OCI-LY1 (cell line): ENCODE measurements around the gene FYN.

ENCODE experiments used
- H2AFZ ChIP-seq: fragments of 200-600 bp; sonication (generic), shearing (Covaris generic); 2 replicates; pipeline ENCODE4 v1.6.0; 2014; ENCODE audit warnings: antibody characterized with exemption, mild to moderate bottlenecking, low read length
- H3F3A ChIP-seq: fragments of 200-600 bp; sonication (generic), shearing (Covaris generic); 2 replicates; pipeline ENCODE4 v1.6.0; 2014; ENCODE audit warnings: mild to moderate bottlenecking, antibody characterized with exemption, low read length, moderate library complexity; ENCODE audit not compliant: insufficient read depth
- H3K27ac ChIP-seq: fragments of 200-600 bp; sonication (generic); 2 replicates; pipeline ENCODE4 v1.5.1; 2014; ENCODE audit warnings: low read length, mixed run types, mild to moderate bottlenecking, low read depth; ENCODE audit not compliant: poor library complexity, severe bottlenecking
- H3K27me3 ChIP-seq: fragments of 200-600 bp; sonication (generic); 2 replicates; pipeline ENCODE4 v1.6.0; 2014; ENCODE audit warnings: antibody characterized with exemption, mild to moderate bottlenecking, low read length, moderate library complexity; ENCODE audit not compliant: insufficient read depth
- H3K36me3 ChIP-seq: fragments of 200-600 bp; sonication (generic); 2 replicates; pipeline ENCODE4 v1.6.1; 2014; ENCODE audit warnings: mild to moderate bottlenecking, antibody characterized with exemption, low read length, moderate library complexity, mixed read lengths; ENCODE audit not compliant: insufficient read depth
- H3K4me1 ChIP-seq: fragments of 200-600 bp; sonication (generic); 2 replicates; pipeline ENCODE4 v1.5.1; 2014; ENCODE audit warnings: mild to moderate bottlenecking, low read length, moderate library complexity; ENCODE audit not compliant: insufficient read depth, severe bottlenecking
- H3K4me2 ChIP-seq: fragments of 200-600 bp; sonication (generic), shearing (Covaris generic); 2 replicates; pipeline ENCODE4 v1.6.1; 2014; ENCODE audit warnings: low read length
- H3K4me3 ChIP-seq: fragments of 200-600 bp; sonication (generic); 2 replicates; pipeline ENCODE4 v1.5.1; 2014; ENCODE audit warnings: low read length, low read depth, mild to moderate bottlenecking, mixed read lengths; ENCODE audit not compliant: poor library complexity, severe bottlenecking
- H3K79me2 ChIP-seq: fragments of 200-600 bp; shearing (Covaris generic); 2 replicates; pipeline ENCODE4 v1.6.1; 2016; ENCODE audit warnings: mixed run types, low read length, mixed read lengths; ENCODE audit not compliant: insufficient read depth
- H3K9ac ChIP-seq: fragments of 200-600 bp; sonication (generic), shearing (Covaris generic); 2 replicates; pipeline ENCODE4 v1.6.1; 2014; ENCODE audit warnings: mild to moderate bottlenecking, low read length, mixed read lengths
- H3K9me2 ChIP-seq: fragments of 200-600 bp; sonication (generic), shearing (Covaris generic); 2 replicates; pipeline ENCODE4 v1.6.1; 2014; ENCODE audit warnings: low read depth, mild to moderate bottlenecking, low read length, mixed read lengths
- H3K9me3 ChIP-seq: fragments of 200-600 bp; shearing (Covaris generic); 2 replicates; pipeline ENCODE4 v1.6.1; 2014; ENCODE audit warnings: low read length, mixed read lengths
- H4K20me1 ChIP-seq: fragments of 200-600 bp; sonication (generic), shearing (Covaris generic); 2 replicates; pipeline ENCODE4 v1.6.0; 2016; ENCODE audit warnings: mild to moderate bottlenecking, low read length; ENCODE audit not compliant: insufficient read depth
- EZH2 ChIP-seq: fragments of 200-600 bp; sonication (generic), shearing (Covaris generic); IDR thresholded peaks from 2 replicates; pipeline ENCODE4 v1.8.0; 2017; ENCODE audit warnings: borderline replicate concordance, mixed run types, mild to moderate bottlenecking, antibody characterized with exemption, low read length, moderate library complexity, mixed read lengths
- TF ChIP-seq, protein P1 (sequence below): fragments of 200-600 bp; sonication (generic), shearing (Covaris generic); IDR thresholded peaks from 2 replicates; pipeline ENCODE4 v1.5.1; 2017; ENCODE audit warnings: mild to moderate bottlenecking, antibody characterized with exemption, low read length, moderate library complexity, mixed read lengths

FYN gene

DNA sequence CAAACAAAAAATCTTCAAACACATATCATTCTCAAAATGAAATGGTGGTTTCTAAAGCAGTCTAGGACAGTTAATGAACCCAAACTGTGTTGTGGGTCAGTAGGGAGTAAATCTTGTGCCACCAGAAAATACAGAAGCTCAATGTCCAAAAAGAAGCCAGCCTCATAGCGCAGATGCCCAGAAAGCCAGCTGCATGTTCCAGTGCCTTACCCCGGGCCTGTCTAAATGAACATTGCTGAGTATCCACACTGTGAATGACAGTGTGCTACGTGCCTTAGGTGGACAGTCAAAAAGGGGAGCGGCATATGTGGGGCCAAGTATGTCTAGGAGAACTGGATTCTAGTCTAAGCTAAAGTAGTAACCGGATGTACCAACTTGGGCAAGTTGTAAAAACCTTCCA is 10.9 kb downstream of the FYN start:
- H3K27ac ChIP-seq = no peak overlapping the region
- no peak for TF ChIP-seq EZH2
- TF ChIP-seq, protein P1, sequence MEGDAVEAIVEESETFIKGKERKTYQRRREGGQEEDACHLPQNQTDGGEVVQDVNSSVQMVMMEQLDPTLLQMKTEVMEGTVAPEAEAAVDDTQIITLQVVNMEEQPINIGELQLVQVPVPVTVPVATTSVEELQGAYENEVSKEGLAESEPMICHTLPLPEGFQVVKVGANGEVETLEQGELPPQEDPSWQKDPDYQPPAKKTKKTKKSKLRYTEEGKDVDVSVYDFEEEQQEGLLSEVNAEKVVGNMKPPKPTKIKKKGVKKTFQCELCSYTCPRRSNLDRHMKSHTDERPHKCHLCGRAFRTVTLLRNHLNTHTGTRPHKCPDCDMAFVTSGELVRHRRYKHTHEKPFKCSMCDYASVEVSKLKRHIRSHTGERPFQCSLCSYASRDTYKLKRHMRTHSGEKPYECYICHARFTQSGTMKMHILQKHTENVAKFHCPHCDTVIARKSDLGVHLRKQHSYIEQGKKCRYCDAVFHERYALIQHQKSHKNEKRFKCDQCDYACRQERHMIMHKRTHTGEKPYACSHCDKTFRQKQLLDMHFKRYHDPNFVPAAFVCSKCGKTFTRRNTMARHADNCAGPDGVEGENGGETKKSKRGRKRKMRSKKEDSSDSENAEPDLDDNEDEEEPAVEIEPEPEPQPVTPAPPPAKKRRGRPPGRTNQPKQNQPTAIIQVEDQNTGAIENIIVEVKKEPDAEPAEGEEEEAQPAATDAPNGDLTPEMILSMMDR = no peak
- H3K4me1 ChIP-seq = no peaks in the 10 kb centered on the region
- no peaks in the 10 kb centered on the region for H3K79me2 ChIP-seq
- H3K27me3 ChIP-seq = no peaks in the 10 kb centered on the region
- no peak overlapping the region for H3K9ac ChIP-seq
- H3K9me3 ChIP-seq = no peaks in the 10 kb centered on the region
- H4K20me1 ChIP-seq = no peaks in the 10 kb centered on the region
- H3K4me3 ChIP-seq = no peak overlapping the region
- H2AFZ ChIP-seq = no peak overlapping the region
- H3F3A ChIP-seq = no peaks in the 10 kb centered on the region
- H3K36me3 ChIP-seq = no peaks in the 10 kb centered on the region
- no peak overlapping the region for H3K4me2 ChIP-seq
- no peaks in the 10 kb centered on the region for H3K9me2 ChIP-seq

DNA sequence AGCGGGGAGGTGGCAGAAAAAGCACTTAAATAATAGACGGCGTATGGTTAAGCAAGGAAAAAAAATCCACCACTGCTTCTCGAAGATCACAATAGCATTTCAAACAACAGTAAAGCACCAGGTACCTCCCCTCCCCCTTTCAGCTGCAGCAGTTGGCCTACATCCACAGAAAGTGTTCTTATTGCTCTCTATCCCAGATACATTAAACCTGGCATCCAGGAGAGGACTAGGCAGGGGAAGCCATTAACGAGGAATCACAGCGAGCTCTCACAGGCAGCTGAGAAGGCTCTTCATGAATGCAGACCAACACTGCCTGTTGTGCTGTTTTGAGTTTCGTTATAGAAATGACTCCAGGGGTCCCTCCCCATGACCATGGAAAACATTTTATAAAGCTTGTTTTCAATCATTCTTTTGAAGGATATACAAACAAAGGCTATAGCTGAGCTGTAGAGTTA is 11.8 kb downstream of the FYN start:
- H3K9me2 ChIP-seq = no peaks in the 10 kb centered on the region
- no peaks in the 10 kb centered on the region for H4K20me1 ChIP-seq
- H3K79me2 ChIP-seq = no peaks in the 10 kb centered on the region
- no peak overlapping the region for H3K4me2 ChIP-seq
- no peaks in the 10 kb centered on the region for H3K4me1 ChIP-seq
- H3K36me3 ChIP-seq = no peaks in the 10 kb centered on the region
- H3K4me3 ChIP-seq = no peak overlapping the region
- H3K9ac ChIP-seq = no peak overlapping the region
- no peak overlapping the region for H2AFZ ChIP-seq
- H3K9me3 ChIP-seq = no peaks in the 10 kb centered on the region
- H3K27me3 ChIP-seq = no peaks in the 10 kb centered on the region
- no peak overlapping the region for H3K27ac ChIP-seq
- no peak for TF ChIP-seq EZH2
- TF ChIP-seq, protein P1 = no peak
- no peaks in the 10 kb centered on the region for H3F3A ChIP-seq

DNA sequence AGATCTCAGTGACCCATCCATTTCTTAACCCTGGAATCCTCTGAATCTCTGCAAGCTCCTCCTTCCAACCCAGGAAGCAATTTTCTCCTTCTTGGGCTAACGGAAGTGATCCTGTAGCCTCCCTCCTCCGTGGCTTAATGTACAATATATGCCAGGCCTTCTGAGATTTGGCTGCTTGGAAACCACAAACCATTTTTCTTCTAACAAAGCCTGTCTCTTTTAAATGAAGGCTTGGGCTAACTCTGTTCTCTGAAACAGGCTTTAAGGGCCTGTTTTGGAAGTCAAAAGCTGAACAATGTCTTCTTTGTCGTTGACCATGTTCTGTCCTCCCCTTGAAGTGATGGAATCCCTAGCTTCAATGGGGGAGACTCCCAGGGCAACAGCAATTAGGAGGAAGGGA is 14.9 kb downstream of the FYN start:
- Histone ChIP-seq H2AFZ (no peak overlapping the region), H3K9me2 (no peaks in the 10 kb centered on the region), H3K4me2 (no peak overlapping the region), H3K27me3 (no peaks in the 10 kb centered on the region), H3K4me1 (no peaks in the 10 kb centered on the region), H3K9ac (no peak overlapping the region), H3K36me3 (no peaks in the 10 kb centered on the region), H3K4me3 (no peak overlapping the region), H4K20me1 (no peaks in the 10 kb centered on the region), H3F3A (no peaks in the 10 kb centered on the region), H3K79me2 (no peaks in the 10 kb centered on the region), H3K9me3 (no peaks in the 10 kb centered on the region), H3K27ac (no peak overlapping the region)
- TF ChIP-seq, protein P1 = no peak
- TF ChIP-seq EZH2 = no peak
